Measurements from ENCODE around the gene FBLN7.

Gene FBLN7

DNA sequence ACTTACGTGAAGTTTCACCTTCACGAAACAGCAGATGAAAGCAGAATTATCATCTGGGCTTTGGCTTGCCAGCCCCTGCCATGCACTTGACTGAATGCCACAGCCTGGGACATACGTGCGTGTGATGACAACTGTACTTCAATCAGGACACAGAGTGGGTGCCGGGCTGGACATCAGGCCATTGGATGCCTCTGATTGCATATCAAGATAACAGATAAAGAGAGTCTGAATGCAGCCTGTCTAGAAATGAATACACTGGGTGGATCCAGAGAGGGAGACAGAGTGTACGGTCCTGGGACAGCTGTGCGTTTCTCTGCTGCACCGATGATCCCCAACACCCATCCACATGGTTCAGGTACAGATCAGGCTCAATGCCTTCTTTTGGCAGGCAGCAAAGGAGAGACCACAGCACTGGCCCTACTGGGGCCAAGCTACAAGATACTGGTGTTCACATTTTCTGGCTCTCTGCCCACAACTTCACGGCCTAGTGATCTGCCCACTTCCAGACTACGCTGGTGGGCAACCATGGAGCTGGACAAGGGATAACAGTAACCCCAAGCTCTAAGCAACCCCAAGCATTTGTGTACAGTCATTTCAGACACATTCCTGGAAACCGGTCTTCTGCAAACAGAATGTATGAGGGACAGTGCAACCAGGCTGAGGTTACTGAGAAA, 35.6 kb downstream of the FBLN7 start:
- DNase-seq = peak in 1 of 42 donors; percentile 11
- intact Hi-C loops (cut with DNase I) = no loop called here

- no peak for DNase-seq
- intact Hi-C loops (cut with DNase I) = no loop called here
These were observed 36.2 kb downstream of the FBLN7 start for GRCh38 chr2:112174383-112174782.

- no peak for DNase-seq
- intact Hi-C loops (cut with DNase I) = no loop called here
These were observed 37.1 kb downstream of the FBLN7 start for GRCh38 chr2:112175333-112175732.

DNA sequence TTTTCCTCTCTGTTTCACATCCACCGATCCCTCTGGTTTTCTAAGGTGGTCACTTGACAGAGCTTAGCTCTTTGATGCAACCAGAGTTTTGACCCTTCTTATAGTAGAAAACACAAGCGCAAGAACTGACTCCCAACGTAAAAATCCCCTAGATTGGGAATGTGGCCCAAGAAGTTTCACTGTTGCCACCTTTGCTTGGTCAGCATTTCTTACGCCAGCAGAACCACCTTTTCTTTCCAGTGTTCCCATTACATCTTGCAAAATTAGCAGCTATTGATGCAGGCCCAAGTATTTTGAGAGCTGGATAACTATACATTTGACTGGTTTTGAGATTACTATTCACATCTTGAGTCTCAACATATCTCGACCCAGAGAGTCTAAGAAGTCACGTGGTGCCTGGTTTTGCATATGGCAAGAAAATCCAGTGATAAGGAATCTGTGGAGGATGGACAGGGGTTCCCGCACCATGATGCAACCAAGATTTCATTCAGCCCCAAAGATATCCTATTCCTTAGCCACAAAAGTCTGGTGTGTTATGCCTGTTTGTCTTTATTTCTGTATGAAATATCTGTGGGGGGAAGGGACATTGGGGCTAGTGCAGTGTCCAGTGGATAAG, 37.9 kb downstream of the FBLN7 start:
- intact Hi-C loops (cut with DNase I) = no loop called here
- no peak for DNase-seq

GRCh38 chr2:112181571-112182290, 43.5 kb downstream of the FBLN7 start:
- intact Hi-C loops (cut with DNase I) = no loop called here
- DNase-seq = peak in 1 of 42 donors; percentile 14

DNA sequence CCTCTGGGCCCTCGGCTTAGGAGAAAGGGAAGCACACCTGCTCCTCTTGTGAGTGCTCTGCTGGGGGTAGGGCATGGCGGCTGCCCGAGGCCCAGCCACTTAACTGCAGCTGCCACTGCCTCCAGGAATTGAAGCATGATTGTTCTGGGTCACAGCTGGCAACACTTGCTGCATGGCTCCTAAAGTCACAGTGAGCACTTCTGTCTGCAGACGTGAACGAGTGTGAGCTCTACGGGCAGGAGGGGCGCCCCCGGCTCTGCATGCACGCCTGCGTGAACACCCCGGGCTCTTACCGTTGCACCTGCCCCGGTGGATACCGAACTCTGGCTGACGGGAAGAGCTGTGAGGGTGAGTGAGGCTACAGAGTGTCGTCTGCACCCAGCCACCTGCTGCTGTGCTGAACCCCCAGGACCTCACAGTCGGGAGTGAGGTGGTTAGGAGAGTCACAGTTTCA, 44.4 kb downstream of the FBLN7 start:
- peak in 1 of 42 donors; percentile 35 for DNase-seq
- intact Hi-C loops (cut with DNase I) = no loop called here

DNA sequence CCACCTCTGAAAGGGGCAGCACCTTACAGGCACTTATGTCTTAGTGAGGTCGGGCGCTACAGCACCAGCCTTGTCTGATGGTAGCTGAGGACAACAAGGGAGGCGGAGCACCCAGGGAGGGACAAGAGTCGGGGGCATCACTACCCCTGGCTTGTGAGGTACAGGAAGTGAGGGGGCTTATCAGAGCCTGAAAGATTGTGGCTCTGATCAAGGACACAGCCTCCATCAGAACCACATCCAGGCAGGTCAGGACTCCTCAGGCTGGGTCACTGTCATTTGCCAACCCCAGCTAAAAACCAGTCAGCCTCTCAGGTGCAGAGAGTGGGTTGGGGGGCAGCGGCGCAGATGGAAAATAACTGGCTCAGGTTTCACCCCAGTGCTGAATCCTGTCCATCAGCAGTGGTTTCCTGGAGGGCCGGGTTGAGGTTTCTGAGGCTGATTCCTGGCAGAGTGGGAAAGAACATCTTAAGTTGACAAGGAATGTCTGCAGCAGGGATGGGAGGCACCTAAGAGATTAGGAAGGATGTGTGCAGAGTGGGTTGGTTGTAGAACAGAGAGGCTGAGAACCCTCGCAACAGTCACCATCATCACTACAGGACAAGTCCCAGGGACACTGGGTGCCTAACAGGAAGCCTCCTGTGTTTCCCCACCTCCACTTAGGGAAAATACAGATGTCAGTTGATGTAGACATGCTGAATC, 45.3 kb downstream of the FBLN7 start:
- intact Hi-C loops (cut with DNase I) = no loop called here

GRCh38 chr2:112184121-112184520, 45.9 kb downstream of the FBLN7 start:
- DNase-seq = peak in 1 of 42 donors; percentile 20
- intact Hi-C loops (cut with DNase I) = no loop called here

More for the DNA sequence above, 45.3 kb downstream of the FBLN7 start:
- DNase-seq = peak in 1 of 42 donors; percentile 22

GRCh38 chr2:112185131-112185530, 46.9 kb downstream of the FBLN7 start:
- DNase-seq = peak in 1 of 42 donors; percentile 13
- intact Hi-C loops (cut with DNase I) = no loop called here

- no peak for DNase-seq
- intact Hi-C loops (cut with DNase I) = no loop called here
These were observed 49.0 kb downstream of the FBLN7 start for GRCh38 chr2:112187046-112187715.

DNA sequence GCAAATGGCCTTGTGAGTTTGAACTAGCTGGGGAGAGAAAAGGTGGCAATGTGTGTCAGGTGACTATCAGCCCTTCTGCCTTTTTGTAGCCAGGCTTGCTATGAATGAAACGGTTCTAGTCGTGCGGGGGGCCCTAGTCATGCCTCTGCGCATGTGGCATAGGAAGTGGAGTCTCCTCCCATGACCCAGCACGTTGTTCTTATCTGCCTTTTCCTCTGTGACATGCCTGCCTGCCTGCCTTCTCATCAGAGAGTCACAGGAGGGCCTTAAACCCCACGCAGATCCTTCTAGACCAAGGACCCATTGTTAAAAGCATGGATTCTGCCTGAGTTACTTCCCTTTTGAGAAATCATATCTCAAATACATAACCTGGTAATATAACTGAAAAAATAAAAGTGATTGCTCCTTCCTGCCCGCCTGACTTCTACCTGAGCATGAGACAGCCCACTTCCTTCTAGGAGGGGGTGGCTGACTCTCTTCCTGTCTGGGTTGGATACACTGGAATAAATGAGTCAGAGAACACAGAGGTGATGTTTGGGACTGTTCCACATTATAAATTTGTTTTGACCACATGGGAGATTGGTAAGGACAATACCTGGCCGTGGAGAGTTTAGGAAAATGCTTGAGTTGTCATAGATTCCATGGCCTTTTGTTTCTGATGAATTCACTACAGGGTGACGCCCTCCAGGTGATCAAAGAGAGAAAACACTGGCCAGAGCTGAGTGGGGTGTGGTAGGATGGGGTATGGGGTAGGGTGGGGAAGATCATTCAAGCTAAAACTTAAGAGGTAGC, 49.8 kb downstream of the FBLN7 start:
- intact Hi-C loops (cut with DNase I) = no loop called here
- DNase-seq = no peak

DNA sequence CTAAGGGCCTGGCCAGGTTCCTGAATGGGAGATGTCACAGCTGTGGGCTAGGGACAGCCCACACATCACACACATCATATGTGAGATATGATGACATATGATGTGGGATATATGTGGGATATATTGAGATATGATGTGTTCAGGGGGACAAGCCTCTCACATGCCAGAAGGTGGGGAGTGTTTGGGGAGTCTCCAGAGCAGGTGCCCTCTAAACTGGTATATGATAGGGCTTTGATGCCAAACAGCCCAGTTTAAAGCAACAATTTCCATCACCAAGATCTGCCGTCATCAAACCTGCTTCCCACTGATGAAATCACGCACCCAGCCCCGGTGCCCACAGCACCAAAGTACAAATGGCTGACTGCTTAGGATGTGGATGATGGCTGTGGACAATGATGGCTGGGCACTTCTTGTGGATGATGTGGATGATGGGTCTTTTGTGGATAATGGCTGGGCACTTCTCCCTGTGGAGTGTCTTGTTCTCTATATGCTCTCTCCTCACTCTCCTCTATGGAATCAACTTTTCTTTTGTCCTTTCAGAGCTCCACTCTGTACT, 50.9 kb downstream of the FBLN7 start:
- no peak for DNase-seq
- intact Hi-C loops (cut with DNase I) = no loop called here

DNA sequence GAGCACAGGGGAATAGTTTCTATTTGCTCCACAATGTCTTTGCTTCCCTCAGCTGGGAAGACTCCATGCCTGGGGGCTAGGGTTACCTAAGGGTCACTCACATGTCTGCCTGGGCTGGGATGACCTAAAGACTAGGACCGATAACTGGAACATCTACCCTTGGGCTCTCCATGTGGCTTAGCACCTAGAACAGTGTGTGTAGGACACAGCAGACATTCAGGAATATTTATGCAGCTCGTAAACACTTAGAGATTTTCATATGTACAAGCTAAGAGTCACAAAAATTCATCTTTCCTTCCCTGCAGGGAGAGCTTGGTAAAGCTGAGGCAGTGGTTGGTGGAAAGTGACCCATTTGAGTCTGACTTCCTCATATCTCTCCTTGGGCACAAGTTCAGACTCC, 55.8 kb downstream of the FBLN7 start:
- DNase-seq = no peak
- intact Hi-C loops (cut with DNase I) = no loop called here

DNA sequence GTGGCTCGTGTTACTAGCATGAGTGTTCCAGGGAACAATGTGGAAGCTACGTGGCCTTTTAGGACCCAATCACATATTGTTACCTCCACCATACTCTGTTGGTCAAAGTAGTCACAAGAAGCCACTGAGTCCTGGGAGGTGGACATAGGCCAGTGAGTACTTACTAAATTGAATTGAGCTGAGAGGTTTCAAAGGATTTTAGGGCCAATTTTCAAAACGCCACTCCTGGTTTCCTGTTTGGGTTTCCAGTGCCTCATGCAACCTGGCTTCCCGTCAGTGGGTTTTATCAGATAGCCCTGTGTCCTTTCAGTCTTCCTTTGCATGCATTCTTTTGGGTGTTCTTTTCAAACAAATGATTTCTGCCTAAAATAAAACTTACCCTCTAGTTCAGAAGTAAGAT, 56.3 kb downstream of the FBLN7 start:
- intact Hi-C loops (cut with DNase I) = no loop called here
- DNase-seq = no peak

DNA sequence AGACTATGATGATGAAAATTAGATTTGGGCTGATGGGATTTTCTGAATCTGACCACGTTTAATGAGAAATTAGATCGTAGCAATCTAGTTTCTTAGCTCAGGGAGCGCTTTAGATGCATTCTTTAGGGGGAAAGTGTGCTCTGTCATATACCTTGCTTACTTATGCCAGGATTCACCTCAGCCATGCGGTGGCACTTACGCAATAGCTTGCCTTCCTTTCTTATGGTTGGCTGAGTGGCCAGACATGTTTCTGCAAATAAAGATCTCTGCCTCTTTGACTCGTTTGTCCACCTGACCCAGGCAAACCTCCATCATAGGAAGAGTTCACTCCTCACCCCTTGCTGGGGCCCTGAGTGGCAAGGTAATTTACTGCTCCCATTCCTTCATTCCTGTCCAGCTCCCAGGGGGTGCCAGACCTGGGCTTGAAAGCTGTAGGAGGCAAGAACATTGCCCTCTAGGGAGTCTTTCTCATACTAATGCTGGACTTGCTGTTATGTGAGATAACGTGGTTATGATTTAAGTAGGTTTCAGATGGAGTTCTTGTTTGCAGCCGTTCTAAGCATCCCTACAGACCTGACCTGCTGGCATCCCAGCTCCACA, 57.1 kb downstream of the FBLN7 start:
- DNase-seq = no peak
- intact Hi-C loops (cut with DNase I) = no loop called here

- DNase-seq = no peak
- intact Hi-C loops (cut with DNase I) = no loop called here
These were observed 57.8 kb downstream of the FBLN7 start for GRCh38 chr2:112195950-112196349.

GRCh38 chr2:112197868-112198267, 59.7 kb downstream of the FBLN7 start:
- intact Hi-C loops (cut with DNase I) = no loop called here
- DNase-seq = no peak

DNA sequence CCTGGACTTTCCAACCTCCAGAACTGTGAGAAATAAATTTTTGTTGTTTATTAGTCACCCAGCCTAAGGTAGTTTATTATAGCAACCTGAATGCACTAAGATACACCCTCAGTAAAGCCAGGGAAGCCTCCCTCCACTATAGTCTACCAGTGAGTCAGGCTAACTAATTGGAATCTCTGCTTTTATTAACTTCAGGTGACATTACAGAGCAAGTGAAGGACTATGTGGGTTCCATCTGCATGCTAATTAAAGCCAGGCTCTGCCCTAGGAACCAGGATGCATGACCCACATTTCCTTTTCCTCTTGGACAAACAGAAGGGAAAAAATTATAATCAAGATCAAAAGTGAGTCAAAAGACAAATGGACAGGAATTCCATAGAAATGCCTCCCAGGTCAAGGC, 60.6 kb downstream of the FBLN7 start:
- intact Hi-C loops (cut with DNase I) = no loop called here
- DNase-seq = no peak
